HG03066 (cell line): ENCODE data around the gene ZNF253.
"Not testable (repeated sequence)": the region's sequence is repeated elsewhere in the genome, so short reads cannot be mapped to it uniquely, and the experiment has no call there.

Source experiments
- ATAC-seq: cut with Tn5 transposase; IDR thresholded peaks from one replicate; pipeline ENCODE4 v1.9.1; 2021; ENCODE audit warnings: low read depth; ENCODE audit not compliant: unreplicated experiment

Gene ZNF253

GRCh38 chr19:19892055-19892941 is 26.6 kb downstream of the ZNF253 start:
- ATAC-seq: not testable (repeated sequence)

GRCh38 chr19:19900139-19900728 is 34.6 kb downstream of the ZNF253 start:
- ATAC-seq: no peak

GRCh38 chr19:19900729-19901444 is 35.2 kb downstream of the ZNF253 start, which contains the start of gene ZNF93:
ZNF93 (plus strand) TSS chr19:19900946; CDS start chr19:19901089, 143 bp downstream.
- ATAC-seq: peak; percentile 90

GRCh38 chr19:19907551-19907950 is 41.9 kb downstream of the ZNF253 start:
- ATAC-seq: not testable (repeated sequence)

GRCh38 chr19:19909654-19910053 is 44.0 kb downstream of the ZNF253 start:
- ATAC-seq: no peak

- ATAC-seq: no peak
Measured at GRCh38 chr19:19911150-19911549, 45.5 kb downstream of the ZNF253 start.

- no peak for ATAC-seq
Measured at GRCh38 chr19:19914596-19914995, 48.9 kb downstream of the ZNF253 start.

- ATAC-seq: not testable (repeated sequence)
Measured at GRCh38 chr19:19930417-19930816, 64.7 kb downstream of the ZNF253 start.

- not testable (repeated sequence) for ATAC-seq
Measured at GRCh38 chr19:19933432-19934314, 68.0 kb downstream of the ZNF253 start.

- no peak for ATAC-seq
Measured at GRCh38 chr19:19937403-19937802, 71.7 kb downstream of the ZNF253 start.

- ATAC-seq: no peak
Measured at GRCh38 chr19:19938449-19938848, 72.8 kb downstream of the ZNF253 start.

- no peak for ATAC-seq
Measured at GRCh38 chr19:19943848-19944582, 78.3 kb downstream of the ZNF253 start.
